HL-60/S4 treated with phorbol 12-myristate 13-acetate at 8.2 ng/mL for 4 days and 3 days (cell line): ENCODE results near the gene CDK18.
"Not testable (repeated sequence)": the region's sequence is repeated elsewhere in the genome, so short reads cannot be mapped to it uniquely, and the experiment has no call there.

ENCODE experiments used
- in situ Hi-C: fragments of 300-500 bp; cut with MboI; formaldehyde crosslinking; loops from 2 replicates; pipeline ENCODE4 v1.15.0; 2022; ENCODE audit warnings: low sequenced_read_pairs

CDK18 gene

GRCh38 chr1:205480349-205480985, 24.0 kb upstream of the CDK18 start:
- in situ Hi-C loops, result no loop called here

GRCh38 chr1:205481218-205481617, 23.3 kb upstream of the CDK18 start:
- in situ Hi-C loops, result no loop called here

- in situ Hi-C loops, result no loop called here
These were observed 22.8 kb upstream of the CDK18 start for GRCh38 chr1:205481629-205482151.

GRCh38 chr1:205482587-205482986, 21.9 kb upstream of the CDK18 start:
- in situ Hi-C loops, result not testable (repeated sequence)

GRCh38 chr1:205483372-205483771, 21.1 kb upstream of the CDK18 start:
- in situ Hi-C loops, result no loop called here

- in situ Hi-C loops, result loop anchor here (5.0 kb wide), 1 partner anchor 37 kb away; no protein-coding TSS in a partner anchor
These were observed 19.2 kb upstream of the CDK18 start for GRCh38 chr1:205484985-205485967.

- in situ Hi-C loops, result loop anchor here (5.0 kb wide), 1 partner anchor 36 kb away; no protein-coding TSS in a partner anchor
These were observed 18.2 kb upstream of the CDK18 start for GRCh38 chr1:205486258-205486657.

- in situ Hi-C loops, result loop anchor here (5.0 kb wide), 1 partner anchor 34 kb away; no protein-coding TSS in a partner anchor
These were observed 16.3 kb upstream of the CDK18 start for GRCh38 chr1:205488074-205488723.

GRCh38 chr1:205491794-205492193, 12.7 kb upstream of the CDK18 start:
- in situ Hi-C loops, result no loop called here

- in situ Hi-C loops, result no loop called here
These were observed 12.2 kb upstream of the CDK18 start for GRCh38 chr1:205492201-205492667.

GRCh38 chr1:205492774-205493173, 11.7 kb upstream of the CDK18 start:
- in situ Hi-C loops, result no loop called here

GRCh38 chr1:205493241-205494085, 11.0 kb upstream of the CDK18 start:
- in situ Hi-C loops, result no loop called here

GRCh38 chr1:205494115-205494514, 10.4 kb upstream of the CDK18 start:
- in situ Hi-C loops, result no loop called here

- in situ Hi-C loops, result no loop called here
These were observed 9.1 kb upstream of the CDK18 start for GRCh38 chr1:205495237-205495823.

- in situ Hi-C loops, result no loop called here
These were observed 7.8 kb upstream of the CDK18 start for GRCh38 chr1:205496661-205497060.

- in situ Hi-C loops, result no loop called here
These were observed 7.1 kb upstream of the CDK18 start for GRCh38 chr1:205497351-205497750.

- in situ Hi-C loops, result no loop called here
These were observed 4.7 kb upstream of the CDK18 start for GRCh38 chr1:205499789-205500188.

GRCh38 chr1:205500240-205501233, 3.9 kb upstream of the CDK18 start:
- in situ Hi-C loops, result no loop called here
